DOHH2 (cell line): Measurements from ENCODE around the gene KCNK18.

Experiments
- H3F3A ChIP-seq: fragments of 200-600 bp; sonication (generic), shearing (Covaris generic); 2 replicates; pipeline ENCODE4 v1.6.0; 2016; ENCODE audit warnings: antibody characterized with exemption, mild to moderate bottlenecking; ENCODE audit not compliant: control insufficient read depth, insufficient read depth
- H3K27ac ChIP-seq: fragments of 200-600 bp; sonication (generic); 2 replicates; pipeline ENCODE4 v1.5.1; 2014; ENCODE audit warnings: low read depth, mild to moderate bottlenecking, low read length, moderate library complexity
- H3K27me3 ChIP-seq: fragments of 200-600 bp; sonication (generic); 2 replicates; pipeline ENCODE4 v1.6.1; 2014; ENCODE audit warnings: mild to moderate bottlenecking, low read length, mixed read lengths; ENCODE audit not compliant: control insufficient read depth
- H3K36me3 ChIP-seq: fragments of 200-600 bp; sonication (generic); 2 replicates; pipeline ENCODE4 v1.6.1; 2014; ENCODE audit warnings: mild to moderate bottlenecking, low read length, moderate library complexity, mixed read lengths; ENCODE audit not compliant: control insufficient read depth
- H3K4me1 ChIP-seq: fragments of 200-600 bp; sonication (generic); 2 replicates; pipeline ENCODE4 v1.6.1; 2014; ENCODE audit warnings: mild to moderate bottlenecking, low read length, mixed read lengths; ENCODE audit not compliant: control insufficient read depth
- H3K4me2 ChIP-seq: fragments of 200-600 bp; sonication (generic); 2 replicates; pipeline ENCODE4 v1.6.0; 2014; ENCODE audit warnings: mild to moderate bottlenecking, low read length, moderate library complexity
- H3K4me3 ChIP-seq: fragments of 200-600 bp; sonication (generic); 2 replicates; pipeline ENCODE4 v1.5.1; 2014; ENCODE audit warnings: mild to moderate bottlenecking, low read length, mixed read lengths
- H3K79me2 ChIP-seq: fragments of 200-600 bp; sonication (generic); 2 replicates; pipeline ENCODE4 v1.6.1; 2014; ENCODE audit warnings: mild to moderate bottlenecking, low read length, mixed read lengths; ENCODE audit not compliant: control insufficient read depth
- H3K9me2 ChIP-seq: fragments of 200-600 bp; sonication (generic); replicated peaks from 2 replicates; pipeline ENCODE4 v1.6.1; 2014; ENCODE audit warnings: mild to moderate bottlenecking, low read length, mixed read lengths; ENCODE audit not compliant: control insufficient read depth
- H3K9me3 ChIP-seq: fragments of 200-600 bp; sonication (generic); 2 replicates; pipeline ENCODE4 v1.6.1; 2014; ENCODE audit warnings: antibody characterized with exemption, low read length, mixed read lengths; ENCODE audit not compliant: control insufficient read depth, insufficient read depth
- H4K20me1 ChIP-seq: fragments of 200-600 bp; sonication (generic); 2 replicates; pipeline ENCODE4 v1.6.0; 2014; ENCODE audit warnings: low read depth, mild to moderate bottlenecking, antibody characterized with exemption, low read length, moderate library complexity; ENCODE audit not compliant: control insufficient read depth, insufficient read depth
- CTCF ChIP-seq: fragments of 200-600 bp; sonication (generic); IDR thresholded peaks from one replicate; pipeline ENCODE4 v1.5.1; 2014; ENCODE audit warnings: antibody characterized with exemption, mild to moderate bottlenecking, low read depth, low read length; ENCODE audit not compliant: poor library complexity, severe bottlenecking
- EZH2phosphoT487 ChIP-seq: fragments of 200-600 bp; sonication (generic); IDR thresholded peaks from 2 replicates; pipeline ENCODE4 v1.6.1; 2017; ENCODE audit warnings: borderline replicate concordance, mild to moderate bottlenecking, antibody characterized with exemption, low read length, moderate library complexity, mixed read lengths

The KCNK18 gene

GRCh38 chr10:117175215-117175900, 21.9 kb upstream of the KCNK18 start:
- Histone ChIP-seq H3K27me3 (peaks cover 11% of the 10 kb centered on the region), H3K79me2 (no peaks in the 10 kb centered on the region), H3K4me3 (peak overlapping the region; percentile 73), H3K27ac (no peak overlapping the region), H3K4me2 (peak overlapping the region; percentile 85), H4K20me1 (no peaks in the 10 kb centered on the region), H3K36me3 (no peaks in the 10 kb centered on the region), H3F3A (no peaks in the 10 kb centered on the region), H3K9me3 (no peaks in the 10 kb centered on the region), H3K9me2 (no peaks in the 10 kb centered on the region), H3K4me1 (peaks cover 17% of the 10 kb centered on the region)
- TF ChIP-seq CTCF: peak; percentile 49
- TF ChIP-seq EZH2phosphoT487: no peak

GRCh38 chr10:117175901-117176534, 21.3 kb upstream of the KCNK18 start:
- Histone ChIP-seq H3K36me3 (no peaks in the 10 kb centered on the region), H4K20me1 (no peaks in the 10 kb centered on the region), H3K9me3 (no peaks in the 10 kb centered on the region), H3K9me2 (no peaks in the 10 kb centered on the region), H3K4me2 (peak overlapping the region; percentile 85), H3K27me3 (peaks cover 14% of the 10 kb centered on the region), H3K4me1 (peaks cover 17% of the 10 kb centered on the region), H3K79me2 (no peaks in the 10 kb centered on the region), H3K4me3 (peak overlapping the region; percentile 73), H3F3A (no peaks in the 10 kb centered on the region), H3K27ac (no peak overlapping the region)
- TF ChIP-seq CTCF (peak; percentile 74), EZH2phosphoT487 (no peak)

- TF ChIP-seq CTCF: no peak
- TF ChIP-seq EZH2phosphoT487: no peak
- no peak overlapping the region for H3K27ac ChIP-seq
- peaks cover 17% of the 10 kb centered on the region for H3K4me1 ChIP-seq
- no peaks in the 10 kb centered on the region for H3K79me2 ChIP-seq
- no peak overlapping the region for H3K4me3 ChIP-seq
- no peaks in the 10 kb centered on the region for H3K36me3 ChIP-seq
- H4K20me1 ChIP-seq: no peaks in the 10 kb centered on the region
- no peak overlapping the region for H3K4me2 ChIP-seq
- H3K9me3 ChIP-seq: no peaks in the 10 kb centered on the region
- H3K9me2 ChIP-seq: no peaks in the 10 kb centered on the region
- H3F3A ChIP-seq: no peaks in the 10 kb centered on the region
- H3K27me3 ChIP-seq: peaks cover 10% of the 10 kb centered on the region; the same call in 1 of the 2 replicates
These were observed 19.1 kb upstream of the KCNK18 start for GRCh38 chr10:117178190-117178589.
